Kidney (tissue), 14 donors: ENCODE data around the gene ACER3. TPM values are rescaled to one million over a fixed set of nuclear protein-coding genes. Genes with fewer than 3 reads are reported as not detected.

Experiments used
- DNase-seq, 5 donors: peaks; one replicate each; pipeline ENCODE4 v3.0.0-alpha.2; 2013 to 2020
- FAIRE-seq: peaks from 2 replicates; lab custom pipeline; 2012; peaks lifted over from hg19 to GRCh38; lab: Jason Lieb, UNC
- H3K27ac ChIP-seq, 2 donors: one replicate each; pipeline ENCODE4 v1.7.0; 2013; ENCODE audit warnings: low read depth in 2 of 2, low read length in 2 of 2, inconsistent platforms in 1 of 2
- H3K27me3 ChIP-seq: one replicate; pipeline ENCODE4 v1.7.1; 2013; ENCODE audit warnings: low read length, inconsistent platforms; ENCODE audit not compliant: control insufficient read depth, insufficient read depth
- H3K36me3 ChIP-seq, 3 donors: one replicate each; pipeline versions ENCODE4 v1.7.0 to v1.7.1; 2013; ENCODE audit warnings: low read length in 3 of 3, control low read depth in 1 of 3, inconsistent platforms in 1 of 3; ENCODE audit not compliant: insufficient read depth in 3 of 3, control insufficient read depth in 2 of 3
- H3K4me1 ChIP-seq, 3 donors: one replicate each; pipeline versions ENCODE4 v1.7.0 to v1.7.1; 2013; ENCODE audit warnings: low read length in 3 of 3, inconsistent platforms in 1 of 3, low read depth in 1 of 3; ENCODE audit not compliant: control insufficient read depth in 2 of 3, insufficient read depth in 2 of 3
- H3K4me3 ChIP-seq, 3 donors: one replicate each; pipeline versions ENCODE4 v1.7.0 to v1.8.1; 2013; ENCODE audit warnings: low read length in 3 of 3, control low read depth in 1 of 3, inconsistent platforms in 1 of 3
- H3K9ac ChIP-seq, 3 donors: one replicate each; pipeline versions ENCODE4 v1.7.0 to v1.7.1; 2013; ENCODE audit warnings: low read length in 3 of 3, control low read depth in 1 of 3, inconsistent platforms in 1 of 3
- H3K9me3 ChIP-seq, 3 donors: one replicate each; pipeline versions ENCODE4 v1.7.0 to v1.7.1; 2013; ENCODE audit warnings: low read length in 3 of 3, control low read depth in 1 of 3, inconsistent platforms in 1 of 3; ENCODE audit not compliant: control insufficient read depth in 2 of 3, insufficient read depth in 1 of 3
- CTCF ChIP-seq: IDR thresholded peaks from 3 replicates; pipeline ENCODE4 v1.5.1; 2012; ENCODE audit warnings: mild to moderate bottlenecking, moderate library complexity, borderline replicate concordance; ENCODE audit not compliant: insufficient read depth; ENCODE audit errors: extremely low read depth
- intact Hi-C: fragments of 100-400 bp; cut with DNase I; formaldehyde crosslinking; loops from one replicate; pipeline ENCODE4 v1.11.1; 2022
- polyA plus RNA-seq: library from polyadenylated mRNA; stranded (reverse); fragments of 350-450 nt; fragmentation: Illumina TruSeq; extraction: RNeasy Lipid Tissue Mini Kit (QIAGEN cat#74804); gene quantifications from one replicate; pipeline ENCODE4 v1.2.3, GENCODE V29; 2014; ENCODE audit warnings: low read depth, low replicate concordance; ENCODE audit not compliant: insufficient read depth
- total RNA-seq: library from RNA; stranded (reverse); fragmentation: NEBNext Ultra II Directional; extraction: Animal tissue kit (Norgen Biotek cat#: 25700); gene quantifications from one replicate; pipeline ENCODE4 v1.2.1, GENCODE V29; 2021
- donor health status: control.
- donor health status: control.
- donor health status: control.
- donor health status: control.
- donor health status: control.
- donor health status: DM: yes; HTN: yes; CAD: no.
- donor health status: Normal renal cell carcinoma (clear cell type).

The ACER3 gene
- total and polyA plus RNA-seq, 2 donors from 2014 or later, result 5.9 to 35.3 TPM

DNA sequence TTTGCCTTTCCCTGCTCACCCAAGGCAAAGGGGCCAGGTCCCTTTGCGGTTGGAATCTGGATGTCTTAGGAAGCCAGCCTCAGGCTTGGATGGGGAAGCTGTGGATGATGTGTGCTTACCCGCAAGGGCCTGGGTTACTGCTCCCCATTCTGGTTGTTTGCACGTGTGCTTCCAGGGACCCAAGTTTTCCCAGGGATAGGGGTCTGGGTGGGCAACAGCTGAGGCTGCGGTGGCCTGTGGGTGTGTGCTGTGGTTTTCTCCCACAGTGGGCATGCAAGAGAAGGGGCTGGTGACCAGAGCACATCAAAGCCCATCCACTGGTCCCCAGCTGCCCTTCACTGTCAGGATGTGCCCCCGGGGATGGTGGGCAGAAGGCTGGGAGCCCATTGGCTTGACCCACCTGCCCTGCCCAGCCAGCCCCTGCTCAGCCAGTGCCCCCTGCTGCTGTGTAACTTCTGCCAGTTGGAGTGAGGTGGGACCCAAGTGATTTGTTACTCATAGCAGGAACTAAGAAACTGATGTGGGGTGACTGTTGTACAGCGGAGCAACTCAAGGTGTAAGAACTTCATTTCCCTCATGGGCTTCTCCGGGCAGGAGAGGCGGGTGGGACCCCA, 209.4 kb downstream of the ACER3 start:
- H3K4me3 ChIP-seq, result no peak overlapping the region
- peaks cover 5 to 56% (median 38%) of the 10 kb centered on the region in 3 donors for H3K4me1 ChIP-seq
- no peaks in the 10 kb centered on the region for H3K9me3 ChIP-seq
- DNase-seq, result peak in 1 of 5 donors; percentile 37
- TF ChIP-seq CTCF, result no peak
- no peak overlapping the region for H3K9ac ChIP-seq
- H3K36me3 ChIP-seq, result no peaks in the 10 kb centered on the region
- FAIRE-seq, result no peak
- no peak overlapping the region for H3K27ac ChIP-seq
- H3K27me3 ChIP-seq, result no peaks in the 10 kb centered on the region
- intact Hi-C loops, result no loop called here

GRCh38 chr11:77071077-77071476, 210.4 kb downstream of the ACER3 start:
- intact Hi-C loops, result no loop called here
- no peaks in the 10 kb centered on the region for H3K27me3 ChIP-seq

GRCh38 chr11:77071671-77072605, 211.2 kb downstream of the ACER3 start:
- Histone ChIP-seq H3K27ac (peak overlapping the region; percentile 18 to 90), H3K27me3 (no peaks in the 10 kb centered on the region), H3K4me1 (peaks cover 5 to 48% (median 34%) of the 10 kb centered on the region in 3 donors), H3K9me3 (no peaks in the 10 kb centered on the region), H3K36me3 (no peaks in the 10 kb centered on the region), H3K9ac (peak overlapping the region in 1 of 3 donors; percentile 12), H3K4me3 (no peak overlapping the region)
- peak in 1 of 5 donors; percentile 40 for DNase-seq
- no peak for TF ChIP-seq CTCF
- no peak for FAIRE-seq
- intact Hi-C loops, result no loop called here

More at GRCh38 chr11:77071077-77071476, 210.4 kb downstream of the ACER3 start:
- Histone ChIP-seq H3K9me3 (no peaks in the 10 kb centered on the region), H3K4me1 (peaks cover 5 to 51% (median 34%) of the 10 kb centered on the region in 3 donors), H3K4me3 (no peak overlapping the region), H3K9ac (no peak overlapping the region), H3K36me3 (no peaks in the 10 kb centered on the region), H3K27ac (no peak overlapping the region)
- FAIRE-seq (no peak), DNase-seq (peak in 1 of 5 donors; percentile 33)
- no peak for TF ChIP-seq CTCF
